Limb (tissue), 2 donors: ENCODE results near the gene PYGM.

Experiments
- DNase-seq, 2 donors: peaks; one replicate each; pipeline ENCODE4 v3.0.0-alpha.2; 2016; ENCODE audit errors: extremely low spot score in 2 of 2

The PYGM gene

GRCh38 chr11:64767344-64768299 is 7.8 kb upstream of the PYGM start:
- peak in 1 of 2 donors; percentile 81 for DNase-seq

DNA sequence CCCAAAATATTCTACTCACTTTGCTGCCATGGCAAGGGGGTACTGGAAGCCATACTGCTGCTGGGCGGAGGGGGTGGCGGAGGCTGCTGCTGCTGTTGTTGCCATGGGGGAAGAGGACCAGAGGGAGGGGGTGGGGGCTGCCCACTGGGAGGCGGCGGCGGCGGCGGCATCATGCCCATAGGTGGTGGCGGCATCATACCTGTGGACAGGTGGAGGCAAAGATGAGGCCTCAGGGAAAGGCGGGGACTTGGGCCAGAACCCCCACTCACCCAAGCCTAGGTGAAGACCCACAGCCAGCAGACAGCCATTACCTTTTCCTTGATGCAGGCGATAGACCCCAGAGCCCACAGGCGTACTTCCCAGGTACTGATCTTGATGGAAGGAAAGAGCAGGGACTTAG is 7.1 kb upstream of the PYGM start:
- DNase-seq, result no peak

- DNase-seq, result peak in 1 of 2 donors; percentile 34
Observed at GRCh38 chr11:64765851-64766665, 6.3 kb upstream of the PYGM start.

- peak in 1 of 2 donors; percentile 29 for DNase-seq
Observed at GRCh38 chr11:64765291-64765850, 5.6 kb upstream of the PYGM start.

GRCh38 chr11:64764753-64765152 is 5.0 kb upstream of the PYGM start:
- DNase-seq, result no peak

- peak in 1 of 2 donors; percentile 32 for DNase-seq
Observed at GRCh38 chr11:64764040-64764611, 4.4 kb upstream of the PYGM start.

DNA sequence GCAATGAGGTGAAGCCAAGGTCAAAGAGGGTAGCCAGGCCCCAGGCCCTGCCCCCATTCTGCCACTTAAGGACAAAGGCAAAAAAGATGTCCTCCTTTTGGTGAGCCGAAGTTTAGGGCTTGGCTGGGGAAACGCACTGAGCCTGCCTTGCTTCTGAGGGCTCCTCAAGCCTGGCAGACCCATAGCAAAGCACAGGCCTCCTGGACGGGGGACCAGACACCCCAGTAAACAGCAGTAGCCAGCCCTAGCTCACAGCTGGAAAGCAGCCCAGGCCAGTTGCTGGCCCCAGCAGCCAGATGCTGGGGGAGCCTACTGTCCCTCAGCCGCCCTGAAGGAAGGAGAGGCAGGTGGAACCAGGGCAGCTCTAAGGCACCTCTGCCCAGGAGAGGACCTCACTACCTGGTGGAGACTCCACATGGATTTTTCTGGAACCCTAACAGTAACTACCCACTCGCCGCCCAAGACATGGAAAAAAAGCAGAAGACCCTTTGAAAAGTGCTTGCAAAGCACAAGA is 3.8 kb upstream of the PYGM start:
- no peak for DNase-seq

DNA sequence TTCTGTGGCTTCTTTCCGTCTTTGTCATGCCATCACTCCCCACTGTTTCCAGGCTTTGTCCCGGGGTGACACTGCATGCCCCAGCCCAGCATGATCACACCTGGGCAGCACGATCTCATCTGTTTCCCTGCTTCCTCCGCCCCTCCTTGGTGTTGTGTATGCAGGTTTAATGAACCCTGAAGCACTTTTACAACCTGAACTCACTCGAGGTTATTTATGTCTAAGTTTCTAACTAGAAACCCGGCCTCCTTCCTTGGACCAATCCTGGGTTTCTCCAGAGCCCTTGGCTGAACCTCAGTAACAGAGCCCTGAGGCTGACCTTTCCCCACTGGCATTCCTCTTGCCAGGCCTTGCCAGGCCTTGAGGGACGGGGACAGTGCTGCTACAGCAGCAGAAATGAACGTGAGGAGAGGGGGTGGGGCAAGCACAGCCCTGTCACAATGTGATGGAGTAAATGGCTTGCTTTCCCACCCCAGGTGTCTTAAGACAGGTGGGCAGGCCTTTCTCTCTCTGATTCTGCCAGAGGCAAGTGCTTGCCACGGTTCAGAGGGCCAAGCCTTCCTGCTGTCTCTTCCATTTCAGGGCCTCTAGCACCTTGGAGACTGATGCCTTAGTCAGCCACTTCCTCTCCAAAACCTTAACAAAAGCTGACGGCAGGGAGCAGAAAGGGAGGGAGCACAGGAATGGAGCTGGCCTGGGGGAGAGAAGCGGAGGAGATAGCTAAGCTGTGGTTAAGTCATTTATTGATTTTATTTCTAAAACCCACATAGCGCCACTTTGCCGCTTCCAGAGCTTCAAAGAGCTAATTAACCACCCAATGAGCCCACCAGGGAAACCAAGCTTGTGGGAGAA is 3.1 kb upstream of the PYGM start:
- DNase-seq, result peak in 1 of 2 donors; percentile 34

- DNase-seq, result peak in 1 of 2 donors; percentile 31
Observed at GRCh38 chr11:64762277-64762673, 2.5 kb upstream of the PYGM start.

- peak in 1 of 2 donors; percentile 29 for DNase-seq
Observed at GRCh38 chr11:64760759-64761420, 1.1 kb upstream of the PYGM start.

- DNase-seq, result peak in 1 of 2 donors; percentile 29
Observed at GRCh38 chr11:64759131-64759721, 548 bp downstream of the PYGM start.

DNA sequence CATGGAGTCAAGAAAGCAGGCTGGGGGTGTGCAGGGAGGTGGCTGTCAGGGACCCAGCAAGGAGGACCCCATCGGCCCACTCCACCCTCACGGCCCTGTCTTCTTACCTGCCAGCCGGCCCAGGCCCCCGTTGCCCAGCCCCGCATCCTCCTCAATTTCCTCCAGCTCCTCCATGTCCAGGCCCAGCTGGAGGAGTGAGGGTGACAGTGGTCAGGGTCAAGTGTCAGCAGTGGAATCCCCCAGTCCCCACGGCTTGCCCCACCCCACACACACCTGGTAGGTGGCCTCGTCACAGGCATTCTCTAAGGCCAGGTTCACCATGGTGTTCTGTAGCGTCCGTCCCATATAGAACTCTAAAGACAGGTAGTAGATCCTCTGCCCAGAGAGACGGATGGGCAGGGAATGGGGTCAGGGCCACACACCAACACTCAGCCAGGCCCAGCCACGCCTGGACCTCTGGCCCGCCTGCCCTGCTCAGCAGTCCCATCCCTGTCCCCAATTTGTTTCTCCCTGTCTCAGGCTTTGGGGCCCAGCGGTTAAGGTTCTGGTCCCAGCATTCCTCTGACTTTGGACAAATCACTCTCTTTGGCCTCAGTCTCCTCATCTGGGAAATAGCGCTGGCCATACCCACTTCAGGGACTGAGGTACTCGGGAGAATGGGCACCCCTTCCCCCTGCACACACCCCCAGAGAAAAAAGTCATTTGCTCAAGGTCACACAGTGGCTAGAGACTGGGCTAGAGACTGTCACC is 1.3 kb downstream of the PYGM start:
- peak in 1 of 2 donors; percentile 25 for DNase-seq

DNA sequence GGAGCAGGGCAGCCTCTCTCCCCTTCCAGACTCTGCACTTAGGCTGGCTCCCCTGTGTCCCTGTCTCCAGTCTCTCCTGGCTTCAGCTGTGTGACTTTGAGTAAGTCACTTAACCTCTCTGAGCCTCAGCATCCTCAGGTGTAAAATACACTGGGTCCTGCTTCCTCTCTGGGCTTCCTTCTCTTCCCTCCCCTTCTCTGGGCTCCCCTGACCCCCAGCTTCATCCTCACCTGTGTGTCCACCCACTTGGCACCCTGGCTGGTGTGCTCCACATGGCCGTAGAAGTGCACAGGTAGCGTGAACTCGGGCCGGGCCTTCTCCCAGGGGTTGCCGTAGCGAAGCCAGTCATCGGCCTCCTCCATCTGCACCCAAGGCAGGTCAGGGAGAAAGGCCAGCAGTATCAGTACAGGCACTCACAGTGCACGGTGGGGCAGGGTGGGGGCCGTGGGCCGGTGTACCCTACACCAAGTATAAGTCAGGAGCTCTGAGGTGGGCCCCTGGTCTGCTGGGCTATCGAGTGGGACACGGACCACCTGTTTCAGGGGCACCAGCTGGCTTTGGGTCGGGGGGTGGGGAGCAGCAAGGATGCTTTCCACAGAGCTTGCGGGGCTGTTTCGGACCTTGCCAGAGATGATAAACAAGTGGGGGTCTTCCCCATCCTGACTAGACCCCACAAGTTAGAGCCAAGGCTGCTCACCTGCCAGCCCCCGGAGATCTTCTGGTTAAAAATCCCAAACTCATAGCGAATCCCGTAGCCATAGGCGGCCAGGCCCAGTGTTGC is 2.0 kb downstream of the PYGM start:
- peak in 1 of 2 donors; percentile 23 for DNase-seq

DNA sequence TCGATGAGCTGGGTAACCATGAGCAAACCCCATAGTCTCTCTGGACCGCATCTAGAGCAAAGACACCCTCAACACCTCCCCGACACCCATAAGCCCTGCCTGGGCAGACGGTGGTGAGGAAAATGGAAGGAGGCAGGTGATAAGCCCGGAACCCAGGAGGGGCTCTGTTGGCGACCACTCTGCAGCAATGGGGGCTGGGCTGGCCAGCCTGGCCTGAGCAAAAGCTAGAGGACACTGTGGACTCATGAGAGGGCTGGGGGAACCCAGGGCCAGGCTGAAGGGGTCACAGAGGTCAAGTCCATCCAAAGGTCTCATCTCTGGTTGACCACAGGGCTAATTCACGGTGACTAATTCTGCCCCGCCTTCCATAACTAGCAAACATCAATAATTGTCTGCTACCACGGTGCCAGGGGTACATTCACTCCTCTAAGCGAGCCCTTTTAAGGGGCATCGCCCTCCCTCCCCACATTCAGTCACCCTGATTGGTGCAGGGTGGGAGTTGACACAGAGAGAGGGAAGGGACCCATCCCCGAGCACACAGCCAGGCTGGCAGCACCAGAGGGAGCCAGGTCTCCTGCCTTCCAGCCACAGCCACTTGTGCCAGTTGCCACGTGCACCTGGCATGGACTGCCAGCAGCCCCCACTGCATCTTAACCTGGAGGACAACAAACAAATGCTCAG is 4.0 kb downstream of the PYGM start:
- no peak for DNase-seq

DNA sequence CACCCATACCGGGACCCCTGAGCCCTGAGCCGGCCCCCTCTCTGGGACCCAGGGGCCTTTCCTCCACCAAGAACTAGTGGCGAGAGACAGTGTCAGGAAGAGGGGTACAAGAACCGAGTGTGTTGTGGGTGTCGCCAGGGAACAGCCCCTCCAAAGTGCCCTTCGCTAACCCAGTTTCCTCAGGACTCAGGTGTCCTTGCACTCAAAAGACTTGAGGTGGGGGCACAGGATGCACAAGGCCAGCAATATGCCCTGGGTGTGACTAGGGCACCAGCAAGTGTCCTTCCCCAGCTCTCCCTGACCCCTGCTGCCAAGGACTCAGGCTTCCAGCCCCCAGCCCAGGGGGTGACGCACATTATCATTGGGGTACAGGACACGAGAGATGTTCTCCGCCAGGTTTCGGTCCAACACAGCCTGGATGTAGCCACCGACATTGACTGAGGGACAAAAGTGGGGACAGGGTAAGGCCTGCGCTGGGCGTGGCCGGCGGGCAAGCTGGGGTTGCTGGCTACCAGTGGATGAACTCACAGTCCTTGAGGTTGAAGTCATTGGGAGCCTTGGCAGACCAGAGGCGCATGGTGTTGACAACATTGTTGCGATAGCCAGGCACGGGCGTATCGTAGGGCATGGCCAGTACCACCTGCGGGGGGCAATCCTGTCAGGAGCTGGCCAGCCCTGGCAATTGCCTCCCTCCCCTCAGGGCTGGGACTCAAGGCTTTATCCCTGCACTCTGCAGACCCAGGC is 4.7 kb downstream of the PYGM start:
- no peak for DNase-seq

DNA sequence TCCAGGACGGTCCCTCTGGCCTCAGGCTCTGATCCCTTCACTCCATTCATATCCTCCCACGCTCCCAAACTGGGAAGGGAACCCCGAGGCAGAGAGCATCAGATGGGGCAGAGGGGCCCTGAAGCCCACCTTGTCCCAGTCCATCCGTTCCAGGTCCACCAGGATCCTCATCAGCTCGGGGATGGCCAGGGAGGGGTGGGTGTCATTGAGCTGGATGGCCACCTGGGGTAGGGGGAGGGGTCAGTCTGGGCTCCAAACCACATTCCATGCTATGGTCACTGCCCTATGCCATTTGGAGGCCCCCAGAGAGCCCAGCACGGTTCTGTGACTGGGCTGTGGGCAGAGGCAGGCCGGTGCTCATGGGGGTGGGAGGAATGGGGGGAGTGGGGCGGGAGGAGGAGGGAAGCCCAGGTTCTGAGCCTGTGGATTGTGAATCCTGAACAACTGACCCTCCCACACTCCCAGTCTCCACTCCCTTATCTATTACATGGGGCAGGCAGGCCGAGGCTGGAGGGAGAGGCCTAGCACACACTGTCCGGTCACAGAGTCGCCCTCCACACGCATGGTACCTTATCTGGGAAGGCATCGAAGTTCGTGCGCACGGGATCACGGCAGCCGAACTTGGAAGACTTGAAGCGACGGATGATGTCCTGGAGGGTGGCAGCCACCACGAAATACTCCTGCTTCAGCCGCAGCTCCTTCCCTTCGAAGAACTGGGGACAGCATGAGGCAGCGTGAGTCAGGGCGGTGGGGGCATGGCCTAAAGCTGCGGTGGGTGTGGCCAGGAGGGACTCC is 5.5 kb downstream of the PYGM start:
- no peak for DNase-seq
